T-helper 17 cell (primary cell): Measurements from ENCODE around the gene ARHGAP42. TPM values are rescaled to one million over a fixed set of nuclear protein-coding genes. Genes with fewer than 3 reads are reported as not detected.

Experiments used
- ATAC-seq: fragments of 150-1000 bp; cut with Tn5 transposase; 2 replicates; pipeline ENCODE4 v1.10.0; 2021; ENCODE audit warnings: mild to moderate bottlenecking, moderate library complexity
- DNase-seq, 3 donors: peaks; one replicate each; pipeline versions ENCODE4 v3.0.0 to v3.0.0-alpha.2; 2020 to 2021
- H3K9me3 ChIP-seq: one replicate; pipeline ENCODE4 v1.7.0; 2013; ENCODE audit warnings: low read length, mild to moderate bottlenecking; ENCODE audit not compliant: control insufficient read depth, poor library complexity, severe bottlenecking
- H3K27ac Mint-ChIP-seq: one replicate; pipeline ENCODE4 v1.8.0; 2022; ENCODE audit warnings: mild to moderate bottlenecking, moderate library complexity, mixed read lengths
- H3K27me3 Mint-ChIP-seq: one replicate; pipeline ENCODE4 v1.8.0; 2022; ENCODE audit warnings: mixed read lengths
- H3K36me3 Mint-ChIP-seq: one replicate; pipeline ENCODE4 v1.8.0; 2022; ENCODE audit warnings: low read depth, mixed read lengths
- H3K4me1 Mint-ChIP-seq: one replicate; pipeline ENCODE4 v1.8.0; 2022; ENCODE audit warnings: mild to moderate bottlenecking, mixed read lengths
- H3K4me3 Mint-ChIP-seq: one replicate; pipeline ENCODE4 v1.8.0; 2022; ENCODE audit warnings: mild to moderate bottlenecking, moderate library complexity, mixed read lengths
- total RNA-seq, 4 donors: library from RNA in 2 of 4; stranded (reverse) in 2 of 4; gene quantifications; one replicate each; pipeline ENCODE4 v1.2.3 and lab custom pipeline; 2022 to 2026

Gene ARHGAP42
- total RNA-seq, 2 donors from 2014 or later, result 0.12 to 0.31 TPM

GRCh38 chr11:100686476-100687053, 523 bp upstream of the ARHGAP42 start:
- H3K9me3 ChIP-seq, result no peaks in the 10 kb centered on the region
- no peak for DNase-seq
- H3K27ac Mint-ChIP-seq, result no peak overlapping the region
- H3K4me3 Mint-ChIP-seq, result peak overlapping the region; percentile 31
- H3K36me3 Mint-ChIP-seq, result no peaks in the 10 kb centered on the region
- peaks cover 14% of the 10 kb centered on the region for H3K27me3 Mint-ChIP-seq
- peaks cover 5% of the 10 kb centered on the region for H3K4me1 Mint-ChIP-seq
- no peak for ATAC-seq

GRCh38 chr11:100687630-100688395, 725 bp downstream of the ARHGAP42 start:
- no peak for ATAC-seq
- peaks cover 5% of the 10 kb centered on the region for H3K4me1 Mint-ChIP-seq
- no peaks in the 10 kb centered on the region for H3K9me3 ChIP-seq
- DNase-seq, result no peak
- peaks cover 14% of the 10 kb centered on the region for H3K27me3 Mint-ChIP-seq
- H3K27ac Mint-ChIP-seq, result no peak overlapping the region
- no peaks in the 10 kb centered on the region for H3K36me3 Mint-ChIP-seq
- H3K4me3 Mint-ChIP-seq, result peak overlapping the region; percentile 78

- Mint-ChIP-seq H3K27ac (no peak overlapping the region), H3K4me3 (no peak overlapping the region), H3K27me3 (peaks cover 14% of the 10 kb centered on the region), H3K4me1 (peaks cover 5% of the 10 kb centered on the region), H3K36me3 (no peaks in the 10 kb centered on the region)
- no peaks in the 10 kb centered on the region for H3K9me3 ChIP-seq
- DNase-seq (no peak), ATAC-seq (no peak)
Observed at GRCh38 chr11:100689141-100689540, 2.1 kb downstream of the ARHGAP42 start.

GRCh38 chr11:100691896-100692653, 5.0 kb downstream of the ARHGAP42 start:
- peaks cover 5% of the 10 kb centered on the region for H3K4me1 Mint-ChIP-seq
- ATAC-seq (no peak), DNase-seq (no peak)
- H3K4me3 Mint-ChIP-seq, result no peak overlapping the region
- H3K27me3 Mint-ChIP-seq, result peaks cover 8% of the 10 kb centered on the region
- no peaks in the 10 kb centered on the region for H3K36me3 Mint-ChIP-seq
- no peak overlapping the region for H3K27ac Mint-ChIP-seq
- no peaks in the 10 kb centered on the region for H3K9me3 ChIP-seq

GRCh38 chr11:100695911-100696310, 8.8 kb downstream of the ARHGAP42 start:
- DNase-seq, result no peak
- Mint-ChIP-seq H3K4me1 (no peaks in the 10 kb centered on the region), H3K4me3 (no peak overlapping the region), H3K27me3 (no peaks in the 10 kb centered on the region), H3K36me3 (no peaks in the 10 kb centered on the region), H3K27ac (no peak overlapping the region)
- no peak for ATAC-seq
- no peaks in the 10 kb centered on the region for H3K9me3 ChIP-seq

GRCh38 chr11:100703139-100703538, 16.1 kb downstream of the ARHGAP42 start:
- Mint-ChIP-seq H3K4me3 (no peak overlapping the region), H3K27me3 (no peaks in the 10 kb centered on the region), H3K4me1 (no peaks in the 10 kb centered on the region), H3K36me3 (no peaks in the 10 kb centered on the region), H3K27ac (no peak overlapping the region)
- no peak for DNase-seq
- ATAC-seq, result no peak
- no peaks in the 10 kb centered on the region for H3K9me3 ChIP-seq

GRCh38 chr11:100703801-100704575, 16.9 kb downstream of the ARHGAP42 start:
- Mint-ChIP-seq H3K4me1 (no peaks in the 10 kb centered on the region), H3K4me3 (no peak overlapping the region), H3K27me3 (no peaks in the 10 kb centered on the region), H3K36me3 (no peaks in the 10 kb centered on the region), H3K27ac (no peak overlapping the region)
- no peak for ATAC-seq
- H3K9me3 ChIP-seq, result no peaks in the 10 kb centered on the region
- DNase-seq, result no peak

- ATAC-seq (no peak), DNase-seq (no peak)
- H3K9me3 ChIP-seq, result no peaks in the 10 kb centered on the region
- H3K27me3 Mint-ChIP-seq, result no peaks in the 10 kb centered on the region
- no peaks in the 10 kb centered on the region for H3K4me1 Mint-ChIP-seq
- H3K27ac Mint-ChIP-seq, result no peak overlapping the region
- H3K4me3 Mint-ChIP-seq, result no peak overlapping the region
- no peaks in the 10 kb centered on the region for H3K36me3 Mint-ChIP-seq
Observed at GRCh38 chr11:100705447-100705846, 18.4 kb downstream of the ARHGAP42 start.

- Mint-ChIP-seq H3K4me1 (no peaks in the 10 kb centered on the region), H3K27ac (no peak overlapping the region), H3K27me3 (no peaks in the 10 kb centered on the region), H3K36me3 (no peaks in the 10 kb centered on the region), H3K4me3 (no peak overlapping the region)
- DNase-seq, result no peak
- ATAC-seq, result no peak
- H3K9me3 ChIP-seq, result no peaks in the 10 kb centered on the region
Observed at GRCh38 chr11:100706179-100706578, 19.1 kb downstream of the ARHGAP42 start.

GRCh38 chr11:100709233-100709957, 22.3 kb downstream of the ARHGAP42 start:
- H3K27ac Mint-ChIP-seq, result no peak overlapping the region
- ATAC-seq (no peak), DNase-seq (no peak)
- H3K9me3 ChIP-seq, result no peaks in the 10 kb centered on the region
- no peaks in the 10 kb centered on the region for H3K27me3 Mint-ChIP-seq
- no peaks in the 10 kb centered on the region for H3K36me3 Mint-ChIP-seq
- no peaks in the 10 kb centered on the region for H3K4me1 Mint-ChIP-seq
- no peak overlapping the region for H3K4me3 Mint-ChIP-seq

GRCh38 chr11:100711984-100712383, 24.9 kb downstream of the ARHGAP42 start:
- H3K9me3 ChIP-seq, result no peaks in the 10 kb centered on the region
- Mint-ChIP-seq H3K36me3 (no peaks in the 10 kb centered on the region), H3K4me3 (no peak overlapping the region), H3K27me3 (no peaks in the 10 kb centered on the region), H3K4me1 (no peaks in the 10 kb centered on the region), H3K27ac (no peak overlapping the region)
- DNase-seq (no peak), ATAC-seq (no peak)

GRCh38 chr11:100712583-100712982, 25.5 kb downstream of the ARHGAP42 start:
- no peaks in the 10 kb centered on the region for H3K9me3 ChIP-seq
- Mint-ChIP-seq H3K4me1 (no peaks in the 10 kb centered on the region), H3K27ac (no peak overlapping the region), H3K4me3 (no peak overlapping the region), H3K27me3 (no peaks in the 10 kb centered on the region), H3K36me3 (no peaks in the 10 kb centered on the region)
- ATAC-seq, result no peak
- DNase-seq, result no peak
